K562 (cell line): ENCODE results near the gene TTLL12. TPM values are rescaled to one million over a fixed set of nuclear protein-coding genes. Genes with fewer than 3 reads are reported as not detected.

Experiments used
- ATAC-seq: fragments of 200-7000 bp; cut with Tn5 transposase; 3 replicates; pipeline ENCODE4 v1.9.1; 2020; ENCODE audit warnings: moderate library complexity
- BruUV-seq: library from RNA; stranded (reverse); fragments of 400-500 nt; replicated peaks from 2 replicates; lab custom pipeline; 2021; lab: Mats Ljungman, UMichigan
- CTCF ChIA-PET: fragments of 300-600 bp; formaldehyde crosslinking; extraction: SDS; loops from one replicate; lab custom pipeline; 2021; ENCODE audit warnings: low intra/inter-chr PET ratio; lab: Yijun Ruan, JAX
- POLR2A ChIA-PET: fragments of 300-600, 350-650 bp; sonication (Branson Sonifier 250); formaldehyde crosslinking; extraction: SDS; loops from one replicate; lab custom pipeline; 2021; ENCODE audit warnings: antibody characterized with exemption, inconsistent platforms; lab: Yijun Ruan, JAX
- DNase-seq, 4 experiments: peaks; one replicate each; pipeline versions ENCODE4 v3.0.0 to v3.0.0-alpha.2; 2011 to 2018; ENCODE audit warnings: low spot score in 3 of 4, mixed read lengths in 3 of 4; ENCODE audit errors: extremely low read depth in 1 of 4
- FAIRE-seq: peaks from 2 replicates; lab custom pipeline; 2011; peaks lifted over from hg19 to GRCh38; lab: Jason Lieb, UNC
- H2AFZ ChIP-seq: 2 replicates; pipeline ENCODE4 v1.6.0; 2011; ENCODE audit warnings: low read depth, low read length, control low read depth, inconsistent platforms
- H3K27ac ChIP-seq: fragments of 200-600 bp; 3 replicates; pipeline ENCODE4 v1.8.0; 2011; ENCODE audit warnings: low read depth, mild to moderate bottlenecking, control low read depth, inconsistent platforms, low read length, moderate library complexity, mixed read lengths; ENCODE audit errors: extremely low read depth
- H3K27me3 ChIP-seq, 2 experiments: fragments of 300-600 bp in 1 of 2; 2 replicates in 1 of 2; 3 replicates in 1 of 2; pipeline versions ENCODE4 v1.6.0 to v1.8.0; 2011; ENCODE audit warnings: inconsistent platforms in 2 of 2, low read length in 2 of 2, mild to moderate bottlenecking in 1 of 2, mixed read lengths in 1 of 2, moderate library complexity in 1 of 2; ENCODE audit not compliant: control insufficient read depth in 2 of 2, insufficient read depth in 2 of 2
- H3K36me3 ChIP-seq: fragments of 300-600 bp; 3 replicates; pipeline ENCODE4 v1.8.0; 2011; ENCODE audit warnings: mild to moderate bottlenecking, low read length, inconsistent platforms; ENCODE audit not compliant: control insufficient read depth, insufficient read depth
- H3K4me1 ChIP-seq, 2 experiments: fragments of 200-600 bp in 1 of 2; replicated peaks in 1 of 2; 2 replicates in 1 of 2; 3 replicates in 1 of 2; pipeline versions ENCODE4 v1.5.1 to v1.8.0; 2011; ENCODE audit warnings: inconsistent platforms in 2 of 2, low read length in 2 of 2, mild to moderate bottlenecking in 1 of 2, mixed read lengths in 1 of 2, moderate library complexity in 1 of 2; ENCODE audit not compliant: control insufficient read depth in 2 of 2, insufficient read depth in 2 of 2
- H3K4me2 ChIP-seq: 2 replicates; pipeline ENCODE4 v1.6.1; 2011; ENCODE audit warnings: low read length, control low read depth, inconsistent platforms, mixed read lengths; ENCODE audit not compliant: insufficient read depth
- H3K4me3 ChIP-seq: fragments of 200-600 bp; sonication (generic), shearing (Covaris generic); 2 replicates; pipeline ENCODE4 v1.5.1; 2016; ENCODE audit warnings: control low read depth, inconsistent platforms
- H3K79me2 ChIP-seq: fragments of 200-600 bp; 3 replicates; pipeline ENCODE4 v1.8.0; 2011; ENCODE audit warnings: low read length, inconsistent platforms; ENCODE audit not compliant: control insufficient read depth, insufficient read depth
- H3K9ac ChIP-seq, 2 experiments: 2 replicates each; pipeline versions ENCODE4 v1.6.0 to v1.6.1; 2011; ENCODE audit warnings: low read depth in 2 of 2, low read length in 2 of 2, control low read depth in 1 of 2, inconsistent platforms in 1 of 2, mild to moderate bottlenecking in 1 of 2, mixed read lengths in 1 of 2; ENCODE audit not compliant: insufficient read depth in 1 of 2
- H3K9me1 ChIP-seq: one replicate; pipeline ENCODE4 v1.6.0; 2011; ENCODE audit warnings: inconsistent platforms, mild to moderate bottlenecking, low read length, moderate library complexity; ENCODE audit not compliant: control insufficient read depth, insufficient read depth
- H3K9me3 ChIP-seq: replicated peaks from 2 replicates; pipeline ENCODE4 v1.5.1; 2011; ENCODE audit warnings: low read depth, low read length, inconsistent platforms; ENCODE audit not compliant: control insufficient read depth, insufficient read depth
- H4K20me1 ChIP-seq: replicated peaks from 2 replicates; pipeline ENCODE4 v1.6.1; 2011; ENCODE audit warnings: low read length, inconsistent platforms, mixed read lengths; ENCODE audit not compliant: control insufficient read depth, insufficient read depth
- CBX2 ChIP-seq: fragments of 200-600 bp; sonication (generic); IDR thresholded peaks from one replicate; pipeline ENCODE4 v1.6.1; 2012; ENCODE audit warnings: mild to moderate bottlenecking, low read length, inconsistent platforms; ENCODE audit not compliant: insufficient read depth, poor library complexity, severe bottlenecking
- DEAF1 ChIP-seq: fragments of 450-650 bp; formaldehyde crosslinking; IDR thresholded peaks from 2 replicates; pipeline ENCODE4 v1.4.0; 2020; ENCODE audit warnings: mild to moderate bottlenecking, moderate library complexity
- ETV6 ChIP-seq, 3 experiments: fragments of 150-350 bp in 1 of 3; sonication (generic) in 1 of 3; formaldehyde crosslinking in 1 of 3; IDR thresholded peaks; 2 replicates each; pipeline versions ENCODE4 v1.6.1 to v1.8.0; 2014 to 2022; ENCODE audit warnings: borderline replicate concordance in 2 of 3, low read depth in 2 of 3, antibody characterized with exemption in 1 of 3, low read length in 1 of 3, mild to moderate bottlenecking in 1 of 3, missing genetic modification reagents in 1 of 3
- ZMIZ1 ChIP-seq, 2 experiments: fragments of 150-350 bp in 1 of 2; IDR thresholded peaks; 2 replicates each; pipeline ENCODE4 v1.6.1; 2012 to 2016; ENCODE audit warnings: low read depth in 2 of 2, low read length in 2 of 2, mild to moderate bottlenecking in 1 of 2, moderate library complexity in 1 of 2
- WGBS: fragments of 100-300 bp; shearing (Covaris generic); methylation state at CpG from one replicate; pipeline ENCODE4 v1.1.6; 2016; ENCODE audit warnings: low coverage, mixed read lengths; ENCODE audit not compliant: insufficient coverage; ENCODE audit errors: missing lambda C conversion rate; 5-methylcytosine and 5-hydroxymethylcytosine counted together
- in situ Hi-C: fragments of 300-500 bp; cut with MboI; formaldehyde crosslinking; loops from 4 replicates; pipeline ENCODE4 v1.15.0; 2018; ENCODE audit warnings: inconsistent platforms, mixed read lengths
- intact Hi-C: fragments of 100-400 bp; cut with micrococcal nuclease; formaldehyde crosslinking; loops from 2 replicates; pipeline ENCODE4 v1.14.2; 2022
- polyA plus RNA-seq, 8 experiments: library from polyadenylated mRNA; depleted of rRNA in 4 of 8; stranded (reverse) in 5 of 8; unstranded in 3 of 8; fragments of >200 nt; fragmentation: Nextera tagmentation in 2 of 8; fragmentation: Illumina TruSeq in 1 of 8; extraction: Ambion mirVana in 2 of 8; extraction: Trizol in 1 of 8; gene quantifications; 2 replicates each; pipeline versions ENCODE4 v1.2.1 to v1.2.3, GENCODE V29; 2011 to 2014; ENCODE audit warnings: inconsistent platforms in 1 of 8, missing spikeins in 1 of 8
- total RNA-seq, 7 experiments: library from RNA; depleted of rRNA in 6 of 7; stranded (reverse); fragments of >200 nt in 6 of 7; fragmentation: Illumina TruSeq in 2 of 7; extraction: Trizol in 2 of 7; gene quantifications; 2 replicates each; pipeline versions ENCODE4 v1.2.1 to v1.2.3, GENCODE V29; 2011 to 2021; ENCODE audit warnings: low replicate concordance in 1 of 7

Gene TTLL12
- total and polyA plus RNA-seq, 9 of the 15 experiments (the other 6 are each of a cell fraction or from before 2014, with no cell fraction given), result 1.3 to 128 (median 43.0) TPM

GRCh38 chr22:43144949-43145348 lies 42.0 kb downstream of the TTLL12 start:
- ChIA-PET CTCF (no interaction called here), POLR2A (no interaction called here)
- whole genome bisulfite sequencing, result 95% methylated on average over 3 of the region's 3 CpGs
- no peak for TF ChIP-seq DEAF1 (CRISPR knock-in tag)
- no peak for TF ChIP-seq ZMIZ1 (IDR thresholded peaks at IDR 0.05; ENCODE audit: low read depth in 2 of 2, low read length in 2 of 2)
- TF ChIP-seq ETV6 (IDR thresholded peaks at IDR 0.05; ENCODE audit: borderline replicate concordance in 1 of 2, low read depth in 2 of 2, low read length in 1 of 2), result no peak
- no peak for TF ChIP-seq ETV6 (CRISPR knock-in tag; IDR thresholded peaks at IDR 0.05; ENCODE audit: borderline replicate concordance)
- no peak for TF ChIP-seq CBX2
- FAIRE-seq (no peak), ATAC-seq (no peak), DNase-seq (no peak)
- BruUV-seq, result no TSS peak
- intact Hi-C loops, result no loop called here
- Histone ChIP-seq H4K20me1 (no peaks in the 10 kb centered on the region), H3K4me2 (no peak overlapping the region), H3K9ac (no peak overlapping the region), H3K36me3 (peaks cover 18% of the 10 kb centered on the region; the same call in 2 of the 3 replicates), H3K79me2 (peaks cover 21% of the 10 kb centered on the region), H3K4me1 (peaks cover 0 to 17% of the 10 kb centered on the region in 2 experiments; a peak in 3 of 5 replicates), H3K9me3 (no peaks in the 10 kb centered on the region), H3K9me1 (no peaks in the 10 kb centered on the region), H3K27ac (no peak overlapping the region), H3K4me3 (no peak overlapping the region), H3K27me3 (no peaks in the 10 kb centered on the region), H2AFZ (no peak overlapping the region)
- in situ Hi-C loops, result no loop called here
